Prostate gland (tissue), 2 donors: Measurements from ENCODE around the gene ESR1. TPM values are rescaled to one million over a fixed set of nuclear protein-coding genes. Genes with fewer than 3 reads are reported as not detected.

Experiments used
- DNase-seq: peaks from one replicate; pipeline ENCODE4 v3.0.0-alpha.2; 2019; ENCODE audit warnings: low spot score
- H3K27ac ChIP-seq, 2 donors: fragments of 200-600 bp; sonication (generic); 2 replicates each; pipeline ENCODE4 v1.5.1; 2017 to 2019
- H3K27me3 ChIP-seq: fragments of 200-600 bp; sonication (generic); replicated peaks from 2 replicates; pipeline ENCODE4 v1.5.1; 2019; ENCODE audit not compliant: insufficient read depth
- H3K36me3 ChIP-seq, 2 donors: fragments of 200-600 bp; sonication (generic); 1 replicate in 1 of 2; 2 replicates in 1 of 2; pipeline versions ENCODE4 v1.5.1 to v1.8.1; 2017 to 2019
- H3K4me1 ChIP-seq: fragments of 200-600 bp; sonication (generic); replicated peaks from 2 replicates; pipeline ENCODE4 v1.5.1; 2019
- H3K4me3 ChIP-seq, 2 donors: fragments of 200-600 bp; sonication (generic); 2 replicates each; pipeline ENCODE4 v1.5.1; 2017 to 2019
- H3K9me3 ChIP-seq: fragments of 200-600 bp; sonication (generic); 2 replicates; pipeline ENCODE4 v1.5.1; 2017
- POLR2A ChIP-seq: fragments of 450-650 bp; IDR thresholded peaks from one replicate; pipeline ENCODE4 v1.6.1; 2016; ENCODE audit warnings: antibody characterized with exemption, mild to moderate bottlenecking
- POLR2AphosphoS5 ChIP-seq: sonication (generic); formaldehyde crosslinking; IDR thresholded peaks from one replicate; pipeline ENCODE4 v1.6.1; 2017; ENCODE audit warnings: antibody characterized with exemption
- WGBS: methylation state at CpG from one replicate; pipeline ENCODE4 v1.1.5; 2018; 5-methylcytosine and 5-hydroxymethylcytosine counted together
- intact Hi-C: fragments of 100-400 bp; cut with DNase I; formaldehyde crosslinking; loops from one replicate; pipeline ENCODE4 v1.14.2; 2022
- total RNA-seq, 2 donors: library from RNA; depleted of rRNA; stranded (reverse); fragments of >200 nt; gene quantifications; one replicate each; pipeline ENCODE4 v1.1.0, GENCODE V29; 2016
- TF ChIP-seq, protein P1 (sequence below), 4 experiments: fragments of 200-600 bp in 2 of 4; fragments of 450-650 bp in 2 of 4; sonication (generic) in 2 of 4; IDR thresholded peaks; 1 replicate in 3 of 4; 2 replicates in 1 of 4; pipeline ENCODE4 v1.5.1; 2016 to 2019; ENCODE audit warnings: antibody characterized with exemption in 4 of 4, mild to moderate bottlenecking in 2 of 4, moderate library complexity in 2 of 4

Gene ESR1
- 1 to 10 TPM; 2.3 to 5.6 TPM for total RNA-seq

DNA sequence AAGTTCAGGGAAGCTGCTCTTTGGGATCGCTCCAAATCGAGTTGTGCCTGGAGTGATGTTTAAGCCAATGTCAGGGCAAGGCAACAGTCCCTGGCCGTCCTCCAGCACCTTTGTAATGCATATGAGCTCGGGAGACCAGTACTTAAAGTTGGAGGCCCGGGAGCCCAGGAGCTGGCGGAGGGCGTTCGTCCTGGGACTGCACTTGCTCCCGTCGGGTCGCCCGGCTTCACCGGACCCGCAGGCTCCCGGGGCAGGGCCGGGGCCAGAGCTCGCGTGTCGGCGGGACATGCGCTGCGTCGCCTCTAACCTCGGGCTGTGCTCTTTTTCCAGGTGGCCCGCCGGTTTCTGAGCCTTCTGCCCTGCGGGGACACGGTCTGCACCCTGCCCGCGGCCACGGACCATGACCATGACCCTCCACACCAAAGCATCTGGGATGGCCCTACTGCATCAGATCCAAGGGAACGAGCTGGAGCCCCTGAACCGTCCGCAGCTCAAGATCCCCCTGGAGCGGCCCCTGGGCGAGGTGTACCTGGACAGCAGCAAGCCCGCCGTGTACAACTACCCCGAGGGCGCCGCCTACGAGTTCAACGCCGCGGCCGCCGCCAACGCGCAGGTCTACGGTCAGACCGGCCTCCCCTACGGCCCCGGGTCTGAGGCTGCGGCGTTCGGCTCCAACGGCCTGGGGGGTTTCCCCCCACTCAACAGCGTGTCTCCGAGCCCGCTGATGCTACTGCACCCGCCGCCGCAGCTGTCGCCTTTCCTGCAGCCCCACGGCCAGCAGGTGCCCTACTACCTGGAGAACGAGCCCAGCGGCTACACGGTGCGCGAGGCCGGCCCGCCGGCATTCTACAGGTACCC, at the start of gene ESR1:
ESR1 (plus strand) TSS at position 170 of the 858 bp plus-strand sequence; CDS start at position 401, 231 bp downstream.
- intact Hi-C loops = no loop called here
- no peak for DNase-seq
- TF ChIP-seq, protein P1, sequence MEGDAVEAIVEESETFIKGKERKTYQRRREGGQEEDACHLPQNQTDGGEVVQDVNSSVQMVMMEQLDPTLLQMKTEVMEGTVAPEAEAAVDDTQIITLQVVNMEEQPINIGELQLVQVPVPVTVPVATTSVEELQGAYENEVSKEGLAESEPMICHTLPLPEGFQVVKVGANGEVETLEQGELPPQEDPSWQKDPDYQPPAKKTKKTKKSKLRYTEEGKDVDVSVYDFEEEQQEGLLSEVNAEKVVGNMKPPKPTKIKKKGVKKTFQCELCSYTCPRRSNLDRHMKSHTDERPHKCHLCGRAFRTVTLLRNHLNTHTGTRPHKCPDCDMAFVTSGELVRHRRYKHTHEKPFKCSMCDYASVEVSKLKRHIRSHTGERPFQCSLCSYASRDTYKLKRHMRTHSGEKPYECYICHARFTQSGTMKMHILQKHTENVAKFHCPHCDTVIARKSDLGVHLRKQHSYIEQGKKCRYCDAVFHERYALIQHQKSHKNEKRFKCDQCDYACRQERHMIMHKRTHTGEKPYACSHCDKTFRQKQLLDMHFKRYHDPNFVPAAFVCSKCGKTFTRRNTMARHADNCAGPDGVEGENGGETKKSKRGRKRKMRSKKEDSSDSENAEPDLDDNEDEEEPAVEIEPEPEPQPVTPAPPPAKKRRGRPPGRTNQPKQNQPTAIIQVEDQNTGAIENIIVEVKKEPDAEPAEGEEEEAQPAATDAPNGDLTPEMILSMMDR (IDR thresholded peaks at IDR 0.05) = no peak
- TF ChIP-seq POLR2AphosphoS5 (no peak), POLR2A (no peak)

GRCh38 chr6:151760486-151760885, 47.0 kb upstream of the ESR1 start:
- intact Hi-C loops = loop anchor here (10.0 kb wide), 1 partner anchor 316 kb away; no protein-coding TSS in a partner anchor

More for the DNA sequence above, at the start of gene ESR1:
- H3K27ac ChIP-seq = peak within 1 kb of the TSS; percentile 55 to 57
- no peaks in the 10 kb centered on the region for H3K4me1 ChIP-seq
- 1% methylated on average over 57 of the region's 73 CpGs for WGBS
- no peaks in the 10 kb centered on the region for H3K9me3 ChIP-seq
- peak within 1 kb of the TSS; percentile 24 to 37 for H3K4me3 ChIP-seq
- peaks cover 5% of the 10 kb centered on the region for H3K27me3 ChIP-seq
- H3K36me3 ChIP-seq = no peaks in the 10 kb centered on the region

GRCh38 chr6:151761851-151762250, 45.6 kb upstream of the ESR1 start:
- no peak overlapping the region for H3K4me3 ChIP-seq
- intact Hi-C loops = loop anchor here (10.0 kb wide), 1 partner anchor 317 kb away; no protein-coding TSS in a partner anchor
- H3K27me3 ChIP-seq = no peaks in the 10 kb centered on the region
- TF ChIP-seq, protein P1 (IDR thresholded peaks at IDR 0.05) = no peak
- TF ChIP-seq POLR2AphosphoS5 (no peak), POLR2A (no peak)
- 75% methylated on average over 4 of the region's 4 CpGs for WGBS
- H3K27ac ChIP-seq = no peak overlapping the region
- no peaks in the 10 kb centered on the region for H3K4me1 ChIP-seq
- DNase-seq = no peak
- no peaks in the 10 kb centered on the region for H3K9me3 ChIP-seq
- H3K36me3 ChIP-seq = no peaks in the 10 kb centered on the region

More at GRCh38 chr6:151760486-151760885, 47.0 kb upstream of the ESR1 start:
- Histone ChIP-seq H3K4me3 (no peak overlapping the region), H3K27ac (no peak overlapping the region), H3K36me3 (no peaks in the 10 kb centered on the region), H3K9me3 (no peaks in the 10 kb centered on the region), H3K4me1 (no peaks in the 10 kb centered on the region), H3K27me3 (no peaks in the 10 kb centered on the region)
- TF ChIP-seq POLR2A = no peak
- no peak for DNase-seq
- WGBS = 92% methylated on average over 7 of the region's 7 CpGs

GRCh38 chr6:151762817-151763216, 44.7 kb upstream of the ESR1 start:
- TF ChIP-seq, protein P1 (IDR thresholded peaks at IDR 0.05) = no peak
- TF ChIP-seq POLR2A (no peak), POLR2AphosphoS5 (no peak)
- WGBS = 96% methylated on average over 4 of the region's 4 CpGs
- Histone ChIP-seq H3K27me3 (no peaks in the 10 kb centered on the region), H3K9me3 (no peaks in the 10 kb centered on the region), H3K4me3 (no peak overlapping the region), H3K27ac (no peak overlapping the region), H3K36me3 (no peaks in the 10 kb centered on the region), H3K4me1 (no peaks in the 10 kb centered on the region)
- intact Hi-C loops = loop anchor here (10.0 kb wide), 1 partner anchor 318 kb away; no protein-coding TSS in a partner anchor
- no peak for DNase-seq

DNA sequence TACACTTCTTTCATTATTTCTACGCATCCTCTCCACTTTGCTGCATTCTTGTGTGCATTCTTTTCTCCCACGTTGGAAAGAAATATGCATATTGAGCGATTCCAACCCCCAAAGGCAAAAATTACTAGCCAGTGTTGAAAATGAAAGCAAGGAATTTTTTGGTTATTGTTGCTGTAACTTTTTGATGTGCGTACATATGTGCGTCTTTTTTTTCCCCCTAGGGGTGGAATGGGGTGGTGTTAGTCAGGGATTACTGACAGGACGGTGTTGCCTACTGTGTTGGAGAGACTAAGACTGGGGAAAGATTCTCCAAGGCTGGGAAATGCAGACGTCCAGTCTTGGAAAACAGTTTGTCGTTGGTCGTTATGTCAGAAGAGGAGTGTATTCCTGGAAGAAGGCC, 44.2 kb upstream of the ESR1 start:
- intact Hi-C loops = loop anchor here (10.0 kb wide), 1 partner anchor 319 kb away; no protein-coding TSS in a partner anchor
- TF ChIP-seq POLR2A (no peak), POLR2AphosphoS5 (no peak)
- TF ChIP-seq, protein P1 (IDR thresholded peaks at IDR 0.05) = peak in 2 of 4 experiments; percentile 15 to 19
- no peak for DNase-seq
- no peaks in the 10 kb centered on the region for H3K27me3 ChIP-seq
- H3K27ac ChIP-seq = peak overlapping the region; percentile 38 to 76
- H3K4me3 ChIP-seq = peak overlapping the region in 1 of 2 donors; percentile 14
- 49% methylated on average over 9 of the region's 9 CpGs for WGBS
- H3K36me3 ChIP-seq = no peaks in the 10 kb centered on the region
- H3K4me1 ChIP-seq = no peaks in the 10 kb centered on the region
- no peaks in the 10 kb centered on the region for H3K9me3 ChIP-seq
